ENCODE data around the gene DNMT3A. TPM values are rescaled to one million over a fixed set of nuclear protein-coding genes. Genes with fewer than 3 reads are reported as not detected.

DNMT3A gene
- total RNA-seq, 1 experiment from 2014 or later: 35.7 TPM

GRCh38 chr2:25343187-25343825, 1.6 kb upstream of the DNMT3A start:
- H3K27ac Mint-ChIP-seq (ENCODE audit: unreplicated experiment): no peak overlapping the region
- H3K9me3 Mint-ChIP-seq (ENCODE audit: low read depth, unreplicated experiment): no peaks in the 10 kb centered on the region
- TF ChIP-seq CTCF (IDR thresholded peaks at IDR 0.05; ENCODE audit: unreplicated experiment): no peak
- CTCF ChIA-PET: interaction anchor here (0.7 kb wide), 1 partner anchor 65 kb away, joined by 6 read pairs; no protein-coding TSS in a partner anchor
- BruUV-seq (replicated peaks): no TSS peak
- no peaks in the 10 kb centered on the region for H3K27me3 Mint-ChIP-seq (ENCODE audit: unreplicated experiment)
- H3K4me3 Mint-ChIP-seq (ENCODE audit: low read depth, unreplicated experiment): peak overlapping the region; percentile 86
- H3K4me1 Mint-ChIP-seq (ENCODE audit: low read depth, unreplicated experiment): peaks cover 13% of the 10 kb centered on the region
- intact Hi-C loops (cut with micrococcal nuclease; ENCODE audit: unreplicated experiment): no loop called here
- H3K36me3 Mint-ChIP-seq (ENCODE audit: insufficient read depth, unreplicated experiment): peaks cover 20% of the 10 kb centered on the region
- DNase-seq: no peak

- peak; percentile 88 for DNase-seq
- CTCF ChIA-PET: interaction anchor here (0.7 kb wide), 1 partner anchor 64 kb away, joined by 6 read pairs; no protein-coding TSS in a partner anchor
- Mint-ChIP-seq H3K36me3 (ENCODE audit: insufficient read depth, unreplicated experiment) (peaks cover 20% of the 10 kb centered on the region), H3K27ac (ENCODE audit: unreplicated experiment) (peak overlapping the region; percentile 60), H3K9me3 (ENCODE audit: low read depth, unreplicated experiment) (no peaks in the 10 kb centered on the region), H3K27me3 (ENCODE audit: unreplicated experiment) (no peaks in the 10 kb centered on the region), H3K4me3 (ENCODE audit: low read depth, unreplicated experiment) (peak overlapping the region; percentile 86), H3K4me1 (ENCODE audit: low read depth, unreplicated experiment) (peaks cover 6% of the 10 kb centered on the region)
- intact Hi-C loops (cut with micrococcal nuclease; ENCODE audit: unreplicated experiment): no loop called here
- TF ChIP-seq CTCF (IDR thresholded peaks at IDR 0.05; ENCODE audit: unreplicated experiment): peak; percentile 94
- BruUV-seq (replicated peaks): no TSS peak
Measured at GRCh38 chr2:25342372-25343186, 854 bp upstream of the DNMT3A start.

GRCh38 chr2:25341011-25341727, 556 bp downstream of the DNMT3A start:
- Mint-ChIP-seq H3K4me3 (ENCODE audit: low read depth, unreplicated experiment) (peak overlapping the region; percentile 86), H3K27me3 (ENCODE audit: unreplicated experiment) (no peaks in the 10 kb centered on the region), H3K4me1 (ENCODE audit: low read depth, unreplicated experiment) (no peaks in the 10 kb centered on the region), H3K27ac (ENCODE audit: unreplicated experiment) (no peak overlapping the region), H3K9me3 (ENCODE audit: low read depth, unreplicated experiment) (no peaks in the 10 kb centered on the region), H3K36me3 (ENCODE audit: insufficient read depth, unreplicated experiment) (peaks cover 20% of the 10 kb centered on the region)
- DNase-seq: no peak
- BruUV-seq (replicated peaks): no TSS peak
- TF ChIP-seq CTCF (IDR thresholded peaks at IDR 0.05; ENCODE audit: unreplicated experiment): no peak
- CTCF ChIA-PET: no interaction called here
- intact Hi-C loops (cut with micrococcal nuclease; ENCODE audit: unreplicated experiment): no loop called here

GRCh38 chr2:25340181-25340921, 1.4 kb downstream of the DNMT3A start:
- peak overlapping the region; percentile 50 for H3K4me3 Mint-ChIP-seq (ENCODE audit: low read depth, unreplicated experiment)
- no peaks in the 10 kb centered on the region for H3K27me3 Mint-ChIP-seq (ENCODE audit: unreplicated experiment)
- BruUV-seq (replicated peaks): no TSS peak
- H3K36me3 Mint-ChIP-seq (ENCODE audit: insufficient read depth, unreplicated experiment): peaks cover 20% of the 10 kb centered on the region
- no peaks in the 10 kb centered on the region for H3K9me3 Mint-ChIP-seq (ENCODE audit: low read depth, unreplicated experiment)
- H3K4me1 Mint-ChIP-seq (ENCODE audit: low read depth, unreplicated experiment): no peaks in the 10 kb centered on the region
- intact Hi-C loops (cut with micrococcal nuclease; ENCODE audit: unreplicated experiment): no loop called here
- CTCF ChIA-PET: no interaction called here
- no peak for DNase-seq
- TF ChIP-seq CTCF (IDR thresholded peaks at IDR 0.05; ENCODE audit: unreplicated experiment): no peak
- H3K27ac Mint-ChIP-seq (ENCODE audit: unreplicated experiment): no peak overlapping the region

All from Calu3 (cell line).